Adrenal gland (tissue), 12 donors: ENCODE measurements around the gene ZNF74. TPM values are rescaled to one million over a fixed set of nuclear protein-coding genes. Genes with fewer than 3 reads are reported as not detected.
"Not testable (repeated sequence)": the region's sequence is repeated elsewhere in the genome, so short reads cannot be mapped to it uniquely, and the experiment has no call there.

Source experiments
- DNase-seq, 7 donors: peaks; one replicate each; pipeline ENCODE4 v3.0.0-alpha.2; 2019 to 2020
- H3K27ac ChIP-seq, 5 donors: fragments of 200-600 bp; sonication (generic) in 4 of 5; 1 replicate in 3 of 5; 2 replicates in 2 of 5; pipeline versions ENCODE4 v1.5.1 to v1.8.0; 2016 to 2020; ENCODE audit warnings: mild to moderate bottlenecking in 1 of 5
- H3K27me3 ChIP-seq: fragments of 200-600 bp; 2 replicates; pipeline ENCODE4 v1.8.0; 2021
- H3K36me3 ChIP-seq, 2 donors: fragments of 200-600 bp; replicated peaks in 1 of 2; 1 replicate in 1 of 2; 2 replicates in 1 of 2; pipeline versions ENCODE4 v1.5.1 to v1.8.0; 2018 to 2022
- H3K4me1 ChIP-seq, 2 donors: fragments of 200-600 bp; replicated peaks in 1 of 2; 1 replicate in 1 of 2; 2 replicates in 1 of 2; pipeline versions ENCODE4 v1.5.1 to v1.8.0; 2018 to 2021
- H3K4me3 ChIP-seq, 4 donors: fragments of 200-600 bp; sonication (generic) in 3 of 4; one replicate each; pipeline ENCODE4 v1.5.1; 2016 to 2018
- H3K9me3 ChIP-seq, 3 donors: fragments of 200-600 bp; sonication (generic) in 1 of 3; replicated peaks in 1 of 3; 1 replicate in 2 of 3; 2 replicates in 1 of 3; pipeline versions ENCODE4 v1.5.1 to v1.8.0; 2016 to 2021
- CTCF ChIP-seq, 6 experiments: fragments of 450-650 bp in 4 of 6; fragments of 200-600 bp in 2 of 6; sonication (generic) in 1 of 6; IDR thresholded peaks; 1 replicate in 5 of 6; 2 replicates in 1 of 6; pipeline versions ENCODE4 v1.5.1 to v1.8.0; 2016 to 2021; ENCODE audit warnings: antibody characterized with exemption in 6 of 6, mild to moderate bottlenecking in 2 of 6, moderate library complexity in 1 of 6
- POLR2A ChIP-seq, 2 donors: fragments of 450-650 bp; IDR thresholded peaks; one replicate each; pipeline ENCODE4 v1.6.1; 2017; ENCODE audit warnings: antibody characterized with exemption in 2 of 2, mild to moderate bottlenecking in 2 of 2, moderate library complexity in 1 of 2
- WGBS, 4 donors: extraction: QIAGEN DNeasy Blood & Tissue Kit in 2 of 4; methylation state at CpG; one replicate each; pipeline versions ENCODE4 v1.1.5 to v1.1.7; 2013 to 2017; 5-methylcytosine and 5-hydroxymethylcytosine counted together
- intact Hi-C, 2 donors: fragments of 100-400 bp; cut with DNase I; formaldehyde crosslinking; loops; one replicate each; pipeline versions ENCODE4 v1.14.1 to v1.15.0; 2022 to 2023
- polyA plus RNA-seq, 3 donors: library from polyadenylated mRNA; stranded (reverse); fragments of 200-250 nt in 2 of 3; fragments of 350-450 nt in 1 of 3; fragmentation: Illumina TruSeq in 1 of 3; extraction: RNeasy Lipid Tissue Mini Kit (QIAGEN cat#74804) in 1 of 3; gene quantifications; one replicate each; pipeline ENCODE4 v1.2.3, GENCODE V29; 2013 to 2014
- total RNA-seq, 9 donors: library from RNA; depleted of rRNA in 4 of 9; stranded (reverse); fragments of >200 nt in 4 of 9; fragments of 120-200 nt in 1 of 9; fragmentation: NEBNext Ultra II Directional in 1 of 9; extraction: Animal tissue kit (Norgen Biotek cat#: 25700) in 1 of 9; gene quantifications; one replicate each; pipeline versions ENCODE4 v1.1.0 to v1.2.4, GENCODE V29; 2013 to 2023
- donor health status: healthy with polysubstance abuse.
- donor health status: Bipolar disorder and iron deficiency.
- donor health status: DM: yes; HTN: yes; CAD: no.
- donor health status: DM: no; HTN: no; CAD: no.
- donor health status: DM: no; HTN: no; CAD: no.
- donor health status: DM: yes; HTN: yes; CAD: no.

Gene ZNF74
- total and polyA plus RNA-seq, 12 donors = 4.4 to 28.9 (median 9.5) TPM

- H3K4me3 ChIP-seq = no peak overlapping the region
- H3K9me3 ChIP-seq = no peaks in the 10 kb centered on the region
- no peak overlapping the region for H3K27ac ChIP-seq
- 94 to 100% (median 98%) methylated on average over 1 of the region's 1 CpG for WGBS, 4 donors
- H3K27me3 ChIP-seq = no peaks in the 10 kb centered on the region
- no peak for DNase-seq
- H3K36me3 ChIP-seq = peaks cover 0 to 9% of the 10 kb centered on the region in 2 donors
- no peak for TF ChIP-seq CTCF (IDR thresholded peaks at IDR 0.05)
- no peak for TF ChIP-seq POLR2A (IDR thresholded peaks at IDR 0.05)
- intact Hi-C loops = no loop called here
- no peaks in the 10 kb centered on the region for H3K4me1 ChIP-seq
These were observed 56.6 kb downstream of the ZNF74 start for GRCh38 chr22:20450551-20450906.

GRCh38 chr22:20451129-20451778, 57.3 kb downstream of the ZNF74 start:
- H3K36me3 ChIP-seq, H3K27ac ChIP-seq, H3K27me3 ChIP-seq, H3K4me3 ChIP-seq, H3K4me1 ChIP-seq, intact Hi-C loops, DNase-seq, H3K9me3 ChIP-seq: not testable (repeated sequence)
- 95 to 97% (median 96%) methylated on average over 14 to 15 of the region's 15 CpGs for WGBS, 4 donors

GRCh38 chr22:20451920-20452319, 58.0 kb downstream of the ZNF74 start:
- H3K9me3 ChIP-seq = no peaks in the 10 kb centered on the region
- 78 to 83% (median 81%) methylated on average over 2 of the region's 2 CpGs for WGBS, 4 donors
- H3K27me3 ChIP-seq = no peaks in the 10 kb centered on the region
- no peaks in the 10 kb centered on the region for H3K36me3 ChIP-seq
- no peaks in the 10 kb centered on the region for H3K4me1 ChIP-seq
- H3K4me3 ChIP-seq = no peak overlapping the region
- TF ChIP-seq POLR2A (IDR thresholded peaks at IDR 0.05) = no peak
- TF ChIP-seq CTCF (IDR thresholded peaks at IDR 0.05) = no peak
- no peak overlapping the region for H3K27ac ChIP-seq
- no peak for DNase-seq
- intact Hi-C loops = no loop called here

GRCh38 chr22:20453222-20453621, 59.3 kb downstream of the ZNF74 start:
- no peaks in the 10 kb centered on the region for H3K27me3 ChIP-seq
- TF ChIP-seq CTCF (IDR thresholded peaks at IDR 0.05) = no peak
- TF ChIP-seq POLR2A (IDR thresholded peaks at IDR 0.05) = no peak
- WGBS, 4 donors = 96 to 97% (median 96%) methylated on average over 3 of the region's 3 CpGs
- H3K4me1 ChIP-seq = no peaks in the 10 kb centered on the region
- intact Hi-C loops = no loop called here
- DNase-seq = no peak
- H3K27ac ChIP-seq = no peak overlapping the region
- H3K9me3 ChIP-seq = no peaks in the 10 kb centered on the region
- H3K4me3 ChIP-seq = no peak overlapping the region
- peaks cover 0 to 7% of the 10 kb centered on the region in 2 donors for H3K36me3 ChIP-seq

- no peaks in the 10 kb centered on the region for H3K27me3 ChIP-seq
- DNase-seq = no peak
- intact Hi-C loops = loop anchor here (2.0 to 5.0 kb wide), 2 partner anchors 37 to 38 kb away; no protein-coding TSS in a partner anchor
- H3K4me1 ChIP-seq = no peaks in the 10 kb centered on the region
- TF ChIP-seq POLR2A (IDR thresholded peaks at IDR 0.05) (no peak), CTCF (IDR thresholded peaks at IDR 0.05) (no peak)
- no peak overlapping the region for H3K4me3 ChIP-seq
- WGBS, 4 donors = 84 to 90% (median 86%) methylated on average over 8 of the region's 8 CpGs
- no peaks in the 10 kb centered on the region for H3K9me3 ChIP-seq
- peaks cover 0 to 7% of the 10 kb centered on the region in 2 donors for H3K36me3 ChIP-seq
- no peak overlapping the region for H3K27ac ChIP-seq
These were observed 61.7 kb downstream of the ZNF74 start for GRCh38 chr22:20455709-20456063.
